Islet precursor cell (in vitro differentiated cells): ENCODE results near the gene DGKB.
"Not testable (repeated sequence)": the region's sequence is repeated elsewhere in the genome, so short reads cannot be mapped to it uniquely, and the experiment has no call there.

Experiments
- DNase-seq: peaks from one replicate; pipeline ENCODE4 v3.0.0-alpha.2; 2018

DGKB gene

DNA sequence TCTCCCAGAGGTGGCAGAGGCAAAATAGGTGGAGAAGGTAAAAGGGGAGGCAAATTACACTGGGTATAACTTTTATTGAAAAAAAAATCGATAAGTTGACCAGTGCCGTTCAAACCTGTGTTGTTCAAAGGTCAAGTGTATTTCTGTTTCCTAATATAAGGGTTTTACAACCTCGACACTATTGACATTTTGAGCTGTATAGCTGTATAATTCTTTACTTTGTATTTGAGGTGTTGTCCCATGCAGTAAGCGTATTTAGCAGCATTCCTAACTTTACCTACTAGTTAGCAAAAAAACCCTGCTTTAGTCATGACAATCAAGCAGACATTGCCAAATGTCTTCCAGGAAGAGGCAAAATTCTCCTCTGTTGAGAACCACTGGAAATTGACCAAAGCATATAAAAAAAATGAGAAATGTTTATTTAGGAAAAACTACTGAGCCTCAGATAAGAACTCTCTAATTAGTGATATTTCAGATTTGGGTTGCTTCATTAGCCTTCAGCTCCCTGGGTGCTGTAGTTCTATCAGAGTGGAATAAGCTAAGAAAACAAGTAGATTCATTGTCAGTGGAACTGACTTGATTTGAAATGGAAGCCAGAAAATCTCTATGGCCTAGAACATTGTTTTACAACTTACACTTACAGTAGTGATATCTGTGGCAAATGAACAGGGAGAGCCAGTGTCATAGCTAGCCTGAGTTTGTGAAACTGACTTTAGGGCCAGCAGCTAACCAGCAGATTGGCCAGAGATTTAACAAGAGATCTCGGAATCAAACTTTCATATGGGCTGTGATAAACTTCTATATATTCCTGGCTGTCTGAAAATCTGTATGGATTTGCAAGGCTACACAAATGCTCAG is 331.6 kb downstream of the DGKB start:
- no peak for DNase-seq

- DNase-seq: no peak
Measured at GRCh38 chr7:14552060-14552459, 350.5 kb downstream of the DGKB start.

GRCh38 chr7:14551310-14551709 is 351.2 kb downstream of the DGKB start:
- DNase-seq: no peak

DNA sequence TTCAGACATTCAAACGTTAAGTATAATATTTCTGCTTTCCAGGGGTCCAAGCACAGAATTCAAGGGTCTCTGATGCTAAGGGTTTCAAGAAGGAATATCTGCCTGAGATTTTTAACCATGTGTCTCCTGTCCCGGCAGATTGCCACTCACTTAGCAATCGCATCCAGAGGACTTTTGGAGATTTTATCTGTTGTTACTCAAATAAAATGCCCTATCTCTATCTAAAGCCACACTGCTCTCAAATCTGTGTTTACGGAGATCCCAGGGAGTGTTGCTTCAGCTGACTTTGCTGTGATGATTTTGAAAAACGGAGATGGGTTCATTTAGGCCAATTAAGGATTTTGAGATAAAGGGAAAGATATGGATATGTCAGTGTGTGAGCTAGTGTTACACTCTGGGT is 359.9 kb downstream of the DGKB start:
- no peak for DNase-seq

- no peak for DNase-seq
Measured at GRCh38 chr7:14521183-14521582, 381.4 kb downstream of the DGKB start.

DNA sequence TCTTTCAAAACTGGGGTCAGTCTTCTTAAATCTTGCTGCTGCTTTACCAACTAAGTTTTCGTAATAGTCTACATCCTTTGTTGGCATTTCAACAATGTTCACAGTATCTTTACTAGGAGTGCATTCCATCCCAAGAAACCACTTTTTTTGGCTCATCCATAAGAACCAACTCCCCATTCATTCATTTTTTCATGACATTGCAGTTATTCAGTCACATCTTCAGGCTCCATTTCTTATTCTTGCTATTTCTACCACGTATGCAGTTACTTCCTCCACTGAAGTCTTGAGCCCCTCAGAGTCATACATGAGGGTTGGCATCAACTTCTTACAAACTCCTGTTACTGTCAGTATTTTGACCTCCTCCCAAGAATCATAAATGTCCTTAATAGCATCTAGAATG is 392.3 kb downstream of the DGKB start:
- DNase-seq: no peak

DNA sequence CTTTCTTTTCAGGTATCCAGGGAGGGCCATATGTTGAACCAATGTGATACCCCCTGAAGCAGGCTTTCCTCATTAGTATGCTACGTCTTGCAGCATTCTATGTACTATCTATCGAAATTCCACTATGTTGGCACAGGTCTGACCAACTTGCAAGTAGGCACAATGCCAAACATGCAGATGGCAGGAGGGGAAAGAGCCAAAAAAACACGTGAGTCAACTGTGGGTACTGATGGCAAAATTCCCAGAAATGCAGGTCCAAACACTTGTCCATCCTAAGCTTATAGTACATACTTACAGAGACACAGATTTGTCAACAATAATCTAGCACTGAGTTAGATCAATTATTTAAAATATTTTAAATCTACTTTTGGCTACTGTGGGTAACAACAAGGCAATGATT is 394.9 kb downstream of the DGKB start:
- DNase-seq: no peak

DNA sequence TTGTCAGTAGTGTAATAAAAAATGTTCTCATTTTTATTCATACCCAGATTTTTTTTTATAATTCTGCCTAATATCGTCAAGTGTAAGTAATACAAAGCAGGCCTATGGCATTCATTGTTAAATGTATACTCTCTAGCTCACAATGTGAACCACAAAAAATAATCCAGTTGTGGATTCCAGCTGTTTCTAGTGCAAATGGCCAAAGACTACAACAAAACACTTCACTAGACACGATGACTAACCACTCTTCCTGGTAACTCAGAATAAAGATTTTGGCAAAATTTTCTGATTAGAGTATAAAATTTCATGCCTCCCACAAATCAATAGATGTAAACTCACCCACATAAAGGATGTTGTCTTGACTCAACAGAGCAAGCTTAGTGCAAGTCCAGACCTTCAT is 396.6 kb downstream of the DGKB start:
- DNase-seq: no peak

DNA sequence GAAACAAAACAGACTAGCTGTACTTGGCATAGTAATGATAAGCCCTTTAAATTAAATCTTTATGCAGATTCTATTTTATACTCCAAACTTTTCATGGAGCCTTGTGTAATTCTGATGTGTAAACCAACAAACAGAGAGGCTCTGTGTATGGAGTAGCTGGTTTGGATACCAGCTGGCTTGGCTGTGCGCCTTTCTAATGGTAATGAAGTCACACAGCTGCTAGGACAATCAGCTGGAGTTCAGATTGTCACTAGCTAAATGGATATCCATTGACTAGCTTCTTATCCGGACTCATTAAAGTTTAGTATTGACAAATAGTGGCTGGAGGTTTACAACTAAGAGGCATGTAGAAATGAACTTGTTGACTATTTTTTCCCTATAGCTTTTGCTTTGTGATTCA is 398.4 kb downstream of the DGKB start:
- no peak for DNase-seq

DNA sequence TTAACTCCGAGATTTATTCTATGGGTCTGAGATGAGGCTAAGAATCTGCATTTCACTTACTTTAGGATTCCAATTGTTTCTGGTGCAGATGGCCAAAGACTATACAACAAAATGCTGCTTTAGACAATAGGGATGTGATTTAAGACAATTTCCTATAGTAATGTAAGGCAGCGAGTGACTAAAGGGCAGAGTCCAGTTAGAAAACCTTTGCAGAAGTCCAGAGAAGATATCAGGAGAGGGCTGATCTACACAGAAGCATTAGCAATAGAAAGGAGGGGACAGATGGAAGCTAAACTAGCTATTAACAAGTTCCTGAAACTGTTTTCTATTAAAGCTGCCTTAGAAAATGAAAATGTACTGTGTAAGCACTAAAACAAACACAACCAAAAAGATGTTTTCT is 398.9 kb downstream of the DGKB start:
- no peak for DNase-seq

- DNase-seq: no peak
Measured at GRCh38 chr7:14501436-14501835, 401.1 kb downstream of the DGKB start.

DNA sequence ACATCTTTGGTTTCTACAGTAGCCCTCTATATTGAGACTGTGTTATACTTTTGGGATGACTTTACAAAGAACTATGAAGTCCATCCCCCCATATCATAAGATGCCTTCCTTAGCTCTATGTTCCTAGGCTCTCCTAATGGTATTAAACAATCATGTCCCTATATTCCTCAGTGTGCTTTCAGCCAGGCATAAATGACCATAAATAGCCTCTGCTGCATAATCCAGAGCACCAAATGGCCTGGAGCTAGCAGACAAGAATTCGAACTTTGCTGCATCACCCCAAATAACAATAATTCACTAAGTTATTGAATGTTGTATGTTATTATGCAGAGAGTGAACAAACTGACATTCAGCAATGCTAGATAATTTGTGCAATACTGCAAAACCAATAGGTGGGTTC is 405.2 kb downstream of the DGKB start:
- no peak for DNase-seq

DNA sequence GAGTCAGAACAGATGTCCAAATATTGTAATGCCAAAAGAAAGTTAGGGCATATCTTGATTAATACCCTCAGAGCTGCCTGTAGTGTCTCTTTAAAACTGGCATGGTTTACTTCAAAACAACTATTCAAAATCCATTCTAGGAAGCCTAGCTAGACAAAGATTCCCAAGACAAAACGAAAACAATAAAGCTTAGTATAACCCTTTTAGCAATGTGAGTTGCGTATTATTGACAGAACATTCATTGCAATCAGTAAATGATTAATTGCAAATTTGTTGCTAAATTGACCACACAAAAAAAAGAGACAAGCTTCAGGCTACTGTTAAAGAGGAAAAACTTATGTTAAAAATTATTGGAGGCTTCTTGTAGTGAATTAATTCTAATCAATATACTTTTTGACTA is 406.9 kb downstream of the DGKB start:
- no peak for DNase-seq

- DNase-seq: no peak
Measured at GRCh38 chr7:14487701-14488395, 414.7 kb downstream of the DGKB start.

- no peak for DNase-seq
Measured at GRCh38 chr7:14483663-14484062, 418.9 kb downstream of the DGKB start.

DNA sequence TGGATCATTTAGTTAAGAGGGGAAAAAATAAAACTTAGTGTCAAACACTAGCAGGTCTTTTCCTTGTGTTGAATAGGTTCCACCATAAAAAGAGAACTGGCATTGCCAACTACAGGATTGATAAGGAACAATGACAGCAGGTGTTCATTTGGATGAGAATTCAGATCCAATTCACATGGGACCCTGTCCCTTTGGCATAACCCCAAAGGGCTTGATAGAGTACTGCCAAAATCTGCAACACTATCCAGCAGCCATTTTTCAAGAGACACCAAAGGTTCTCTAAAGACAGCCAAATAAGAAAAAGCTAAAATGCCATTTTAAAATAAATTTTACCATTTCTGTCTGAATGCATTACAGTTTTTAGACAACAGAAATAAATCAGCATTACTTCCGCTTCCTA is 422.3 kb downstream of the DGKB start:
- DNase-seq: no peak

GRCh38 chr7:14478834-14479510 is 423.6 kb downstream of the DGKB start:
- DNase-seq: no peak

GRCh38 chr7:14461716-14462115 is 440.8 kb downstream of the DGKB start:
- not testable (repeated sequence) for DNase-seq

DNA sequence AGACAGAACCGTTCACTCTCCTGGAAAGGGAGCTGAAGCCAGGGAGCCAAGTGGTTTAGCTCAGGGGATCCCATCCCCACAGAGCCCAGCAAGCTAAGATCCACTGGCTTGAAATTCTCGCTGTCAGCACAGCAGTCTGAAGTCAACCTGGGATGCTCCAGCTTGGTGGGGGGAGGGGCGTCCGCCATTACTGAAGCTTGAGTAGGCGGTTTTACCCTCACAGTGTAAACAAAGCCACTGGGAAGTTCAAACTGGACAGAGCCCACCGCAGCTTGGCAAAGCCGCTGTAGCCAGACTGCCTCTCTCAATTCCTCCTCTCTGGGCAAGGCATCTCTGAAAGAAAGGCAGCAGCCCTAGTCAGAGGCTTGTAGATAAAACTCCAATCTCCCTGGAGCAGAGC is 443.7 kb downstream of the DGKB start:
- not testable (repeated sequence) for DNase-seq

DNA sequence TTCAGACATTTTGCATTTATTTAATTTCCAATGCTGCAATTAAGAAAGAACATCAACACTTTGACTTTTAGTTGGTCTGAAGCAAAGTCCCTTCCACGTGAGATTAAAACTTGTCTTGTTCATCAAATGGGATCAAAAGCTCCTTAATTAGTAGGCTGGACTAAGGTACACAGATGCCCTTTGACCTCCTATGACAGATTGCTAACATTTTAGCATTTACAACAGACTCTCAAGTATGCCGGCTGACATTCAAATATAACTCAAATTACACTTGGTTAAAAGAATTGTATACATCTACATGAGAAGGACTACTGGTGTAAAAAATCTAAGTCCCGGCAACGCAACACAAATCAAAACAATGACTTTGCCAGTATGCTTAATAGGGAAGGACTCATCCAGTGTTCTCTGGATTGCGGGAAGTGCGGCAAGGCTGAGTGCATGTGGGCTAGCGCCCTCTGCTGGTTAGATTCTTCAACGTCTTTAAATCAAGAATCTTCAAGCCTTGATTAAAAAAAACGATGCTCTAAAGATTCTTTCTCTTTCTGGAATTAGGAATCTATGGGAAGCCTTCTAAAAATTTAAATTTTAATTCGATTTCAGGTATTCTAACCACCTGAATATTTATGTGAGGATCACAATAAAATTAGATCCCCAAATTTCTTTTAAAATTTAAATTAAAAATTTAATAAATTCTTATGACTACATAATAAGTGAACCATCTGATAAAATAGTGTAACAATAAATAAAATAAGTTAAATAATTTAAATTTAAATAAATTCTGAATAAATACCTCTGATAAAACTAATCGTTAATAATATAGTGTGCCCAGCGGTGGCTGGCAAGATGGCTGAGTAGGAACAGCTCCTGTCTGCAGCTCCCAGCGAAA is 444.7 kb downstream of the DGKB start:
- DNase-seq: peak; percentile 72

- DNase-seq: no peak
Measured at GRCh38 chr7:14449291-14449690, 453.3 kb downstream of the DGKB start.

GRCh38 chr7:14446829-14447228 is 455.7 kb downstream of the DGKB start:
- no peak for DNase-seq

DNA sequence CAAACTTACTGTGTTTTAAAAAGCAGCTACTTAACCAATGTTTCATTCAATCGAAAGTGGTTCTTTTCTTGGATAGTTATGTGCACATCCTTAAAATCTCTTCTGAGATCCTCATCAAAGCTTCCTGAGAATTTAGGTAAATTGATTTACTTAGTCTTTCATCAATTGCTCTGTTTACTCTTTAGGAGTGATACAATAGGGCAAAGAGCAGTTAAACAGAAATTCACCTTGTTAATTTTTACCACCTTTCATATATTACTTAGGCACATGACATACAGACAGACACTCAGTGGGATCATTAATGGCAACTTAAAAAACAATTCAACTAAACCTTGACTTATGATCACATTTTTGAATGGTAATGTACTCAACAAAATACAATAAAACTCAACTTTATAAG is 456.3 kb downstream of the DGKB start:
- DNase-seq: no peak
